Lower leg skin (tissue), 4 donors: ENCODE results near the gene KANTR. TPM values are rescaled to one million over a fixed set of nuclear protein-coding genes. Genes with fewer than 3 reads are reported as not detected.

ENCODE experiments used
- DNase-seq, 2 donors: peaks; one replicate each; pipeline ENCODE4 v3.0.0-alpha.2; 2019; ENCODE audit warnings: low spot score in 2 of 2
- H3K4me3 ChIP-seq: fragments of 200-600 bp; sonication (generic); 2 replicates; pipeline ENCODE4 v1.5.1; 2017; ENCODE audit warnings: mild to moderate bottlenecking, low read depth; ENCODE audit not compliant: poor library complexity, severe bottlenecking
- POLR2A ChIP-seq, 2 donors: fragments of 450-650 bp; IDR thresholded peaks; one replicate each; pipeline ENCODE4 v1.6.1; 2016 to 2017; ENCODE audit warnings: antibody characterized with exemption in 2 of 2, mild to moderate bottlenecking in 1 of 2, moderate library complexity in 1 of 2
- WGBS, 2 donors: methylation state at CpG; one replicate each; pipeline ENCODE4 v1.1.5; 2018; 5-methylcytosine and 5-hydroxymethylcytosine counted together
- intact Hi-C: fragments of 100-400 bp; cut with DNase I; formaldehyde crosslinking; loops from one replicate; pipeline ENCODE4 v1.15.0; 2023; ENCODE audit warnings: low total_unique reads
- total RNA-seq, 4 donors: library from RNA; depleted of rRNA; stranded (reverse); fragments of >200 nt; gene quantifications; one replicate each; pipeline ENCODE4 v1.1.0, GENCODE V29; 2016
- TF ChIP-seq, protein P1 (sequence below), 3 donors: fragments of 450-650 bp; IDR thresholded peaks; one replicate each; pipeline ENCODE4 v1.5.1; 2016; ENCODE audit warnings: antibody characterized with exemption in 3 of 3, mild to moderate bottlenecking in 3 of 3, moderate library complexity in 2 of 3

KANTR gene
- total RNA-seq, 4 donors from 2014 or later = 12.5 to 28.1 (median 21.8) TPM

DNA sequence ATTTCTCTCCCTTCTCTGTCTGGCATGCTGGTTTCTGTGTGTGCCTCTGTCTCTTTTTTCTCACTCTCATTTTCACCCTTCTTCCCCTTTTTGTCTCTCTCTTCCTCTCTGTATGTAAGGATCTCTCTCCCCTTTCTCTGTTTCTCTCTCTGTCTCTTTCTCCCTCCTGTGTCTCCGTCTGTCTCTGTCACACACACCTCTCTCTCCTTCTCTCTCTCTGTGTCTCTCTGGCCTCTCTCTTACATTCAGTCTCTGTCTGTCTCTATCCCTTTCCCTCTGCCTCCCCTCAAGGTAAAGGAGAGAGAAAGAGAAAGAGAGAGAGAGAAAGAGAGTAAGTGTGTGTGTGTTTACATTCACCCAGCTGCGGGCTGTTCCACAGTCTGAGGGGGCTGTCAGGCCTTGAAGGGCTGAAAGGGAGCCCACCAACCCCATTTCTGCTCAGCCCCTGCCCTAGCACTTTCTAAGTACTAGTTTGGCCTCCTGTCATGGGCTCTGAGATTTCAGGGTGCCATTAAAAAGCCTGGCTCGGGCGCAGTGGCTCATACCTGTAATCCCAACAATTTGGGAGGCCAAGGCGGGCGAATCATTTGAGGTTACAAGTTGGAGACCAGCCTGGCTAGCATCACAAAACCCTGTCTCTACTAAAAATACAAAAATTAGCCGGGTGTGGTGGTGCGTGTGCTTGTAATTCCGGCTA, 21.4 kb upstream of the KANTR start:
- WGBS, 2 donors = 47 to 64% methylated on average over 6 to 9 of the region's 9 CpGs
- H3K4me3 ChIP-seq = no peak overlapping the region
- TF ChIP-seq, protein P1, sequence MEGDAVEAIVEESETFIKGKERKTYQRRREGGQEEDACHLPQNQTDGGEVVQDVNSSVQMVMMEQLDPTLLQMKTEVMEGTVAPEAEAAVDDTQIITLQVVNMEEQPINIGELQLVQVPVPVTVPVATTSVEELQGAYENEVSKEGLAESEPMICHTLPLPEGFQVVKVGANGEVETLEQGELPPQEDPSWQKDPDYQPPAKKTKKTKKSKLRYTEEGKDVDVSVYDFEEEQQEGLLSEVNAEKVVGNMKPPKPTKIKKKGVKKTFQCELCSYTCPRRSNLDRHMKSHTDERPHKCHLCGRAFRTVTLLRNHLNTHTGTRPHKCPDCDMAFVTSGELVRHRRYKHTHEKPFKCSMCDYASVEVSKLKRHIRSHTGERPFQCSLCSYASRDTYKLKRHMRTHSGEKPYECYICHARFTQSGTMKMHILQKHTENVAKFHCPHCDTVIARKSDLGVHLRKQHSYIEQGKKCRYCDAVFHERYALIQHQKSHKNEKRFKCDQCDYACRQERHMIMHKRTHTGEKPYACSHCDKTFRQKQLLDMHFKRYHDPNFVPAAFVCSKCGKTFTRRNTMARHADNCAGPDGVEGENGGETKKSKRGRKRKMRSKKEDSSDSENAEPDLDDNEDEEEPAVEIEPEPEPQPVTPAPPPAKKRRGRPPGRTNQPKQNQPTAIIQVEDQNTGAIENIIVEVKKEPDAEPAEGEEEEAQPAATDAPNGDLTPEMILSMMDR (IDR thresholded peaks at IDR 0.05) = no peak
- no peak for TF ChIP-seq POLR2A (IDR thresholded peaks at IDR 0.05)
- peak in 1 of 2 donors; percentile 76 for DNase-seq
- intact Hi-C loops = no loop called here

DNA sequence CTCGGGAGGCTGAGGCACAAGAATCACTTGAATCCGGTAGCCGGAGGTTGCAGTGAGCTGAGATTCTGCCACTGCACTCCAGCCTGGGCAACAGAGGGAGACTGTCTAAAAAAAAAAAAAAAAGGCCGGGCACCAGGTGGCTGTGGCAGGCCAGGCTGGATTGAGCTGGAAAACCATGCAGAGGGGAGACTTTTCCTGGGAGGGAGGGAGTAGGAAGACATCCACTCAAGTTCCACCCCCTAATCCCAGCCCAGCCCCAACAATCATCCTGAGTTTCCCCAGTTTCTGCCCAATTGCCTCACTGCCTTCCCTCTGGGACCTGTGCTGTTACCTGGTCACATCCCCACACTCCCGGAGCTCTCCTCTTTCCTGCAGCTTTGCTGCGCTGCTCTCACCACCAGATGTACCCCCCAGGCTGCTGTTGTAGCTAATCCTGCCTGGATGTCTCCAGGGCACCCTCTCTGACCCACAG, 20.8 kb upstream of the KANTR start:
- no peak overlapping the region for H3K4me3 ChIP-seq
- no peak for DNase-seq
- TF ChIP-seq POLR2A (IDR thresholded peaks at IDR 0.05) = no peak
- TF ChIP-seq, protein P1 (IDR thresholded peaks at IDR 0.05) = no peak
- 37 to 42% methylated on average over 5 to 6 of the region's 6 CpGs for whole genome bisulfite sequencing, 2 donors
- intact Hi-C loops = no loop called here

DNA sequence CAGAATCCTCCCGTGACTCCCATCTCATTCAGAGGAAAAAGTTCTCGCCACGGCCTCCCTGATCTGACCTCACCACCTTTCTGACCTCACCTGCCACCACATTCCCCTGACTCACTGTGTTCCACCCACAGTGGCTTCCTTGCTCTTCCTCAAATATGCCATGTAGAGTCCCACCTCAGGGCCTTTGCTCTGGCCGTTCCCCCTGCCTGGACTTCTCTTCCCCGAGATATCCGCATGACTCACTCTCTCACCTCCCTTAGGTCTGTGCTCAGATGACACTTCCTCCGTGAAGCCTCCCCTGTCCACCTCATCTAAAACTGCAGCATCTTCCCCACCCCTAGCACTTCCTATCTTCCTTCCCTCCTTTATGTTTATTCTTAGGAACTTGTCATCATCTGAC, 18.9 kb upstream of the KANTR start:
- WGBS, 2 donors = 82 to 84% methylated on average over 7 of the region's 7 CpGs
- TF ChIP-seq, protein P1 (IDR thresholded peaks at IDR 0.05) = no peak
- TF ChIP-seq POLR2A (IDR thresholded peaks at IDR 0.05) = no peak
- intact Hi-C loops = no loop called here

DNA sequence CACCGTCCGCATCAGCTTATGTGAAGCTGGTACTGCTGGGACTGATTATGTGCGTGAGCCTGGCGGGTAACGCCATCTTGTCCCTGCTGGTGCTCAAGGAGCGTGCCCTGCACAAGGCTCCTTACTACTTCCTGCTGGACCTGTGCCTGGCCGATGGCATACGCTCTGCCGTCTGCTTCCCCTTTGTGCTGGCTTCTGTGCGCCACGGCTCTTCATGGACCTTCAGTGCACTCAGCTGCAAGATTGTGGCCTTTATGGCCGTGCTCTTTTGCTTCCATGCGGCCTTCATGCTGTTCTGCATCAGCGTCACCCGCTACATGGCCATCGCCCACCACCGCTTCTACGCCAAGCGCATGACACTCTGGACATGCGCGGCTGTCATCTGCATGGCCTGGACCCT, 17.3 kb upstream of the KANTR start:
- no peak overlapping the region for H3K4me3 ChIP-seq
- DNase-seq = no peak
- intact Hi-C loops = no loop called here
- WGBS, 2 donors = 95 to 98% methylated on average over 14 to 21 of the region's 21 CpGs
- TF ChIP-seq, protein P1 (IDR thresholded peaks at IDR 0.05) = no peak
- no peak for TF ChIP-seq POLR2A (IDR thresholded peaks at IDR 0.05)

More for the DNA sequence above, 18.9 kb upstream of the KANTR start:
- no peak for DNase-seq
- H3K4me3 ChIP-seq = no peak overlapping the region

DNA sequence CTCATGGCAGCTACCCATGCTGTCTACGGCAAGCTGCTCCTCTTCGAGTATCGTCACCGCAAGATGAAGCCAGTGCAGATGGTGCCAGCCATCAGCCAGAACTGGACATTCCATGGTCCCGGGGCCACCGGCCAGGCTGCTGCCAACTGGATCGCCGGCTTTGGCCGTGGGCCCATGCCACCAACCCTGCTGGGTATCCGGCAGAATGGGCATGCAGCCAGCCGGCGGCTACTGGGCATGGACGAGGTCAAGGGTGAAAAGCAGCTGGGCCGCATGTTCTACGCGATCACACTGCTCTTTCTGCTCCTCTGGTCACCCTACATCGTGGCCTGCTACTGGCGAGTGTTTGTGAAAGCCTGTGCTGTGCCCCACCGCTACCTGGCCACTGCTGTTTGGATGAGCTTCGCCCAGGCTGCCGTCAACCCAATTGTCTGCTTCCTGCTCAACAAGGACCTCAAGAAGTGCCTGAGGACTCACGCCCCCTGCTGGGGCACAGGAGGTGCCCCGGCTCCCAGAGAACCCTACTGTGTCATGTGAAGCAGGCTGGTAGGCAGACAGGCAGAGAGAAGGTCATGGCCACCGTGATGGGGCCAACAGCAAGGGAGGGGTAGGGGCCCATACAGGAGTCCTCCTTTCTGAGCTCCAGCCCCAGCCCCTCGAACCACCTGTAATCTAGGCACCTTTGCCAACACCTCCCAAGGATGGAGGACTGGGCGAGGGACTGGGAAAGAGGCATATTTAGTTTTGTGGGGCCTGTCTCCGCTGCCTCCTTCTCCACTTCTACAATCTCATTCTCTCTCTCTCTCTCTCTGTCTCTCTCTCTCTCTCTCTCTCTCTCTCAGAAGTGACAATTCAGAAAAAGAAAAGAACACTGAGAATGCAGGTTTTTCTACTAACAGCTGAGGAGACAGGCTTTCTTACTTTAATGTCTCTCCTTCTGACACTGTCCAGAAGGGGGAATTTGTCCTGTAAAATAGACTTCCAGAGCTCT, 16.4 kb upstream of the KANTR start:
- no peak overlapping the region for H3K4me3 ChIP-seq
- WGBS, 2 donors = 91 to 95% methylated on average over 5 to 17 of the region's 27 CpGs
- DNase-seq = no peak
- no peak for TF ChIP-seq POLR2A (IDR thresholded peaks at IDR 0.05)
- TF ChIP-seq, protein P1 (IDR thresholded peaks at IDR 0.05) = no peak
- intact Hi-C loops = no loop called here
